Neuron (in vitro differentiated cells): ENCODE results near the gene NLRC5.
"Not testable (repeated sequence)": the region's sequence is repeated elsewhere in the genome, so short reads cannot be mapped to it uniquely, and the experiment has no call there.

Experiments used
- H2AFZ ChIP-seq: one replicate; pipeline ENCODE4 v1.6.1; 2013; ENCODE audit warnings: low read depth, mild to moderate bottlenecking, inconsistent platforms, low read length, moderate library complexity
- H3K27me3 ChIP-seq: one replicate; pipeline ENCODE4 v1.6.1; 2013; ENCODE audit warnings: low read length; ENCODE audit not compliant: insufficient read depth
- H3K36me3 ChIP-seq: one replicate; pipeline ENCODE4 v1.6.1; 2013; ENCODE audit warnings: low read length; ENCODE audit not compliant: insufficient read depth
- H3K4me1 ChIP-seq: one replicate; pipeline ENCODE4 v1.6.1; 2013; ENCODE audit warnings: low read length; ENCODE audit not compliant: insufficient read depth
- H3K4me3 ChIP-seq: 2 replicates; pipeline ENCODE4 v1.5.1; 2013; ENCODE audit warnings: mild to moderate bottlenecking, low read length, moderate library complexity
- H3K9me3 ChIP-seq: one replicate; pipeline ENCODE4 v1.6.1; 2013; ENCODE audit warnings: low read length

The NLRC5 gene

DNA sequence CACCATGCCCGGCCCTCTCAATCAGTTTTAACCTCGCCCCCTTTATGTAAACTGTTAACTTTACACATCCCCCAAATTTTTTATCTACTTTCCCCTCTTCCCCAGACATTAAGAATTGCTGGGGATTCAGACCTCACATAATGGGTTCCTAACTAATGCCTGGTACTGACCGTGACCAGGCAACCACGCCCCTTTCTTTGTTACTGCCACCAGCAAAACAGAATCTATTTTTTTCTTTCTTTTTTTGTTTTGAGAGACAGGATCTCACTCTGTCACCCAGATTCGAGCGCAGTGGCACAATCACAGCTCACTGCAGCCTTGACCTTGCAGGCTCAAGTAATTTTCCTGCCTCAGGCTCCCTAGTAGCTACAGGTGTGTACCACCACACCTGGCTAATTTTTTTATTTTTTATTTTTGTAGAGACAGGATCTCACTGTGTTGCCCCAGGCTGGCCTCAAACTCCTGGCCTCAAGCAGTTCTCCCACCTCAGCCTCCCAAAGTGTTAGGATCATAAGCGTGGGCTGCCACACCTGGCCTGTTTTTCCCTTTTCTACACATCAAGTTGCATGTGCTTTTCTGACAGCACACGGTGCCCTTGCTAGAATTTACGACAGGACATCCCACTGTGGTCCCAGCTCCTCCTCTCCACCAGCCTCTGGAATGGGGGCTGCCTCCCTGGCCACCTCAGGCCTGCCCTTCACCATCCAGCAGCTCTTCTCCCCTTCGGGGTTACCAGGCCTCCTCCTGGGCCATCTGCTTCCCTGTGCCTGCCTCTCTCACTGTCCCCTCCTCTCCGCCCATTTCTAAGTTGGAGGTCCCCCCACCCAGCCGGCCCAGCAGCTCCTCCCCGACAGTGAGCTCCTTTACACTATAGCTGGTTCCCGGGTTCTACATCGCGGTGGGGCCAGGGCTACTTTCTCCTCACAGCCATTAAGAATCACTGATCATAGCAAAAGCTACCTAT is 113.8 kb downstream of the NLRC5 start:
- H3K4me3 ChIP-seq: no peak overlapping the region

GRCh38 chr16:57104706-57105105 is 115.3 kb downstream of the NLRC5 start:
- Histone ChIP-seq H3K4me1 (peaks cover 6% of the 10 kb centered on the region), H3K36me3 (no peaks in the 10 kb centered on the region), H2AFZ (no peak overlapping the region), H3K4me3 (no peak overlapping the region), H3K27me3 (no peaks in the 10 kb centered on the region), H3K9me3 (no peaks in the 10 kb centered on the region)

More for the DNA sequence above, 113.8 kb downstream of the NLRC5 start:
- Histone ChIP-seq H3K36me3 (no peaks in the 10 kb centered on the region), H2AFZ (no peak overlapping the region), H3K4me1 (peaks cover 6% of the 10 kb centered on the region), H3K27me3 (no peaks in the 10 kb centered on the region), H3K9me3 (no peaks in the 10 kb centered on the region)

DNA sequence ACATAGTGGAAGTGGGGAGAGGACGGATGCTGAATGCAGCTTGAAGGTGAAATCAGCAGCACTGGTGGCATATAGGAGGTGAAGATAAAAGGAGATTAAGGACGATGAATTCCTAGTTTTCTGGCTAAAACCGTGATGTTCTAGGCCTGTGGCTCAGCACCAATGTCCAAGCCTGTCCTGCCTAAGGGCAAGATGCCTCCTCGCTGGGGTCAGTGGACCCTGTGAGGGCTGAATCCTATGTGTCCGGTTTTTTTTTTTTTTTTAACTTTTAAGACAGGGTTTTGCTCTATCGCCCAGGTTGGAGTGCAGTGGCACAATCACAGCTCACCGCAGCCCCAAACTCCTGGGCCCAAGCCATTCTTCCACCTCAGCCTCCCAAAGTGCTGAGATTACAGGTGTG is 115.8 kb downstream of the NLRC5 start:
- H3K36me3 ChIP-seq: no peaks in the 10 kb centered on the region
- no peaks in the 10 kb centered on the region for H3K27me3 ChIP-seq
- peaks cover 6% of the 10 kb centered on the region for H3K4me1 ChIP-seq
- H3K4me3 ChIP-seq: no peak overlapping the region
- no peaks in the 10 kb centered on the region for H3K9me3 ChIP-seq
- no peak overlapping the region for H2AFZ ChIP-seq

DNA sequence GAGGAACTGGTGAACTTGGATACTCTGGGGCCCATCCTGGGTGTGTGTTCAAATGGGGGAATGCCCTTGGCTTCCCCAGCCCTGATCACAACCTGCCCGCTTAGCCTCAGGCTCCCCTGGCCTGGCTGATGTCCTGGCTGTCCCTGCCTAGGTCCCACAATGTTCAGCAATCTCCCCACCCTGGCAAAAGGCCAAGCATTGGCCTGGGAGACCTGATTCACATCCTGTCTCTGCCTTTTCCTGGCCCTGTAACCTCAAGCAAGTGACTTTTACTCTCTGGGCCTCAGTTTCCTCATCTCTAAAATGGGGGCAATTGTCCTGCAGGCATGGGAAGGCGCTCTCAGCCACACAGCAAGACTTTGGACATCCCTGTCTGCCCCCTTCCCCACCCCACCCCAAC is 117.4 kb downstream of the NLRC5 start:
- Histone ChIP-seq H3K4me1 (peaks cover 6% of the 10 kb centered on the region), H3K36me3 (no peaks in the 10 kb centered on the region), H3K4me3 (no peak overlapping the region), H3K9me3 (no peaks in the 10 kb centered on the region), H3K27me3 (no peaks in the 10 kb centered on the region), H2AFZ (no peak overlapping the region)

GRCh38 chr16:57107321-57107922 is 118.1 kb downstream of the NLRC5 start:
- Histone ChIP-seq H2AFZ (no peak overlapping the region), H3K4me1 (peaks cover 6% of the 10 kb centered on the region), H3K4me3 (no peak overlapping the region), H3K9me3 (no peaks in the 10 kb centered on the region), H3K27me3 (no peaks in the 10 kb centered on the region), H3K36me3 (no peaks in the 10 kb centered on the region)

DNA sequence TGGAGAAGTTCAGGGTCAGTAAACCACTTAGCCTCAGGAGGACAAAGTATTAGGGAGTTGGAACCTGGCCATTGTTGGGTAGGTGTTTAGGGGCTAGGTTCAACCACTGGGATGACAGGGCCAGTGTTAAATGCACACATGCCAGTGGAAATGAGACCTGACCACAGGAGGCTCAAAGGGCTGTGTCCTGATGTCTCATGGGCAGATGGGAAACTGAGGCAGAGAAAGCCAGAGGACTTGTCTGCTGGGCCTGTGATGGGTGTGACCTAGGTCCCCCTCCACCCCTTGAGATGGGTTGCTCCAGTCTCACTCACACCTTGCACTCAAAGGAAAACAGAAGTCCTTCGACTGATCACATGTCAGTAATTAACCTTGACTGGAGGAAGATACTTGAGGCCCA is 119.1 kb downstream of the NLRC5 start:
- Histone ChIP-seq H3K4me3 (no peak overlapping the region), H3K36me3 (no peaks in the 10 kb centered on the region), H3K9me3 (no peaks in the 10 kb centered on the region), H3K4me1 (peaks cover 2% of the 10 kb centered on the region), H2AFZ (no peak overlapping the region), H3K27me3 (no peaks in the 10 kb centered on the region)

DNA sequence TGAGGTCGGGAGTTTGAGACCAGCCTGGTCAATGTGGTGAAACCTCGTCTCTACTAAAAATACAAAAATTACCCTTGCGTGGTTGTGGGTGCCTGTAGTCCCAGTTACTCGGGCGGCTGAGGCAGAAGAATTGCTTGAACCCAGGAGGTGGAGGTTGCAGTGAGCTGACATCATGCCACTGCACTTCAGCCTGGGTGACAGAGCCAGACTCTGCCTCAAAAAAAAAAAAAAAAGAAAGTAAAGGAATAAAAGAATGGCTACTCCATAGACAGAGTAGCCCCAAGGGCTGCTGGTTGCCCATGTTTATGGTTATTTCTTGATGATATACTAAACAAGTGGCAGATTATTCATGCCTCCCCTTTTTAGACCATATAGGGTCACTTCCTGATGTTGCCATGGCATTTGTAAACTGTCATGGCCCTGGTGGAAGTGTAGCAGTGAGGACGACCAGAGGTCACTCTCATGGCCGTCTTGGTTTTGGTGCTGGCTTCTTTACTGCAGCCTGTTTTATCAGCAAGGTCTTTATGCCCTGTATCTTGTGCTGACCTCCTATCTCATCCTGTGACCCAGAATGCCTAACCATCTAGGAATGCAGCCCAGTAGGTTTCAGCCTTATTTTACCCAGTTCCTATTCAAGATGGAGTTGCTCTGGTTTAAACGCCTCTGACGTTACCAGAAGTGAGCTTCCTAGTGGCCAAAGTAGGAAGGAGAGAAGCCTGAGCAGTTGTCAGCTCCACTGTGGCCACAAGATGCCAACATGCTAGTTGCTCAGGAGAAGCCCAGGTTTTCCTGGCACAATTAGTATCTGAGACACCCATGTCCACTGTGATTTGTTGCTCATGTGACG is 120.1 kb downstream of the NLRC5 start:
- not testable (repeated sequence) for H3K4me1 ChIP-seq, H3K4me3 ChIP-seq, H3K27me3 ChIP-seq, H3K9me3 ChIP-seq, H2AFZ ChIP-seq, H3K36me3 ChIP-seq

DNA sequence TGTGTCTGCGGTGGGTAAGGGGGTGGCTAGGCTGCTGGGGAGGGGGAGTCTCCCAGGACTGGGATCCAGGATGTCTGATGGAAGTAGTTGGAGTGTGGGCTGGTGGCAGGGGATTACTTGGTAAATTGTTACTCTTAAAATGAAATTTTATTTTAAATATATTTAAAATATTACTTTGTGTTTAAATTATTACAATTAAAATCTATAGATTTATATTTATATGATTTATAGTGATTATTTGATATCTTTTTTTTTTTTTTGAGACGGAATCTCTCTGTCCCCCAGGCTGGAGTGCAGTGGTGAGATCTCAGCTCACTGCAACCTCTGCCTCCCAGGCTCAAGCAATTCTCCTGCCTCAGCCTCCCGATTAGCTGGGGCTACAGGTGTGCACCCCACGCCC is 121.6 kb downstream of the NLRC5 start:
- no peaks in the 10 kb centered on the region for H3K9me3 ChIP-seq
- H3K27me3 ChIP-seq: no peaks in the 10 kb centered on the region
- no peak overlapping the region for H2AFZ ChIP-seq
- no peaks in the 10 kb centered on the region for H3K36me3 ChIP-seq
- no peak overlapping the region for H3K4me3 ChIP-seq
- H3K4me1 ChIP-seq: peaks cover 23% of the 10 kb centered on the region

DNA sequence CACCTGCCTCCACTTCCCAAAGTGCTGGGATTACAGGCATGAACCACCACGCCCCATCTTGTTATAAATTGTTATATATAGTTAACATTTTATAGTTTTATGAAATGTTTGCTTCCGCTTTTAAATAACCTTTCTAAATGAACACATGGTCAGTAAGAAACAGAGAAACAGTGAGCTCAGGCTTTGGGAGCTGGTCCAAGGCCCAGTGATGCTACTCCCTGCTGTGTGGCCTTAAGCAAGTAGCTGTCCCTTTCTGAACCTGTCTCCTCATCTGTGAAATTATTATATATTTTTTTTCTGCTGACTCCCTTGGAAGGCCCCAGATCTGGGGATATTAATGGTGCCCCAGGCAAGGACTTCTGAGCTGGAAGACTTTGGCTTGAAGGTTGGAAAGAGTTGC is 122.1 kb downstream of the NLRC5 start:
- H3K4me1 ChIP-seq: peaks cover 26% of the 10 kb centered on the region
- H3K27me3 ChIP-seq: no peaks in the 10 kb centered on the region
- H2AFZ ChIP-seq: no peak overlapping the region

DNA sequence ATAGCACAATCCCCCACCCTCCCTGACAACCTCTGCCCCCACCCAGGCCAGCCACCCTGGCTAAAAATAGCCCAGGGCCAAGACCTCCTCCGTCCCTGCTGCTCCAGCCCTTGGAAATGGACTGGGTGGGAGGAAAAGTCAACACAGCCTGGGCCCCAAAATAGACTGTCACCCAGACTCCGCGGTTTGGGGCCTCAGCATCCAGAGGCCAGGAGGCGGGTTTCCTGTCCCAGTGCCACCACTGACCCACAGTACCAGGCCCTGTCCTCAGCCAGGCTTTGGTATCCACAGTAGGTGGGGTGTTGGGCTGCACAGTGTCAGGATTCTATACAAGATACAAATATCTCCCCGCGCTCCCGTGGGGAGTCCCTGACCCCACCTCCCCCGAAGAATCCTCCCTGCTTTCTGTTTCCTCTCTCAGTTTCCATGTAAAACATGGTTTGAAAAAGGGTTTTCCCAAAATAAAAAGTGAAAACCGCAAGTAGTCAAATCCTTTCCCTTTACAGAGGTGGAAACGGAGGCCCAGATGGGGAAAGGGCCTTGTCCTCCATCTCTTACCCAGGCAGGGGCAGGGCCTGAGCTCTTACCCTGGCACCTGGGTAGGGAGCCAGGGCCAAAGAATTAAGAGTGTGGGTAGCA is 123.2 kb downstream of the NLRC5 start:
- H3K36me3 ChIP-seq: no peaks in the 10 kb centered on the region
- H3K4me3 ChIP-seq: no peak overlapping the region
- peaks cover 26% of the 10 kb centered on the region for H3K4me1 ChIP-seq
- H3K9me3 ChIP-seq: no peaks in the 10 kb centered on the region
- H2AFZ ChIP-seq: no peak overlapping the region
- H3K27me3 ChIP-seq: no peaks in the 10 kb centered on the region

More for the DNA sequence above, 122.1 kb downstream of the NLRC5 start:
- no peaks in the 10 kb centered on the region for H3K36me3 ChIP-seq
- H3K9me3 ChIP-seq: no peaks in the 10 kb centered on the region
- H3K4me3 ChIP-seq: no peak overlapping the region

GRCh38 chr16:57113042-57113453 is 123.7 kb downstream of the NLRC5 start:
- Histone ChIP-seq H3K4me1 (peaks cover 26% of the 10 kb centered on the region), H3K9me3 (no peaks in the 10 kb centered on the region), H3K4me3 (no peak overlapping the region), H3K36me3 (no peaks in the 10 kb centered on the region), H3K27me3 (no peaks in the 10 kb centered on the region), H2AFZ (no peak overlapping the region)

GRCh38 chr16:57113664-57114063 is 124.3 kb downstream of the NLRC5 start:
- Histone ChIP-seq H3K4me1 (peaks cover 26% of the 10 kb centered on the region), H3K27me3 (no peaks in the 10 kb centered on the region), H2AFZ (no peak overlapping the region), H3K4me3 (no peak overlapping the region), H3K36me3 (no peaks in the 10 kb centered on the region), H3K9me3 (no peaks in the 10 kb centered on the region)
